ENCODE measurements around the gene SORCS2.
A peak's percentile ranks its signal among the peaks of the same experiment; 100 is the strongest.

The SORCS2 gene

DNA sequence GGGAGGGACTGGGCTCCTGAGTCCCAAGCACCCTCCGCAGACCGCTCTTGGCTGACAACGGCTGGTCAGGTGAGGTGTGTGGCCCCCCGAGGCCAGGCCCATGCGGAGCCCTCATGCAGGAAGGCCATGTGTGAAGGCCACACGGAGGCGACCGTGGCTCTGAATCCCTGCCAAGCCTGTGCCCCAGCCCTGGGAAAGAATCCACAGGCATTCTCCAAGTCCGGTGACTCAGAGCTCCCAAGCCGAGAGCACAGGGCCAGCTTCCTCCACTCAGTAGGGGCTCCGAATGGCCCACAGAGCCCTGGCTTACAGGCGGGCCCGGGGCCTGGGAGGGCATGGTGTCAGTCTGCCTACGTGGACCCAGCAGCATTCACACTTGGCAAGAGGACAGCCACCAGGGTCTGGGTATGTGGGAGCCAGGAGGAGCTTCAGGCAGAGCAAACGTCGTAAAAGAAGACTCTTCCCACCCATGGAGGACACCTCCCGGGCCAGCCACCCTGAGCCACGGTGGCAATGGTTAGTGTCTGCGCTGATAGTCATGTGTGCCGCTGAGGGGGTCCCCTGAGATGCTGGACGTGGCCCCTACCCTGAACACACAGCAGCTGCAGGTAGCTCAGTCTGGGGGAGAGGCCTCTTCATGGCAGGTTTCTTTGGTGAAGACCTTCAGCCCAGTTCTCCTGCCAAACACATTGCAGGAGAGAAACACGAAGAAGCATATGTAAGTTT, 136.7 kb downstream of the SORCS2 start (continued):
- TF ChIP-seq EGR2 (tag by site-specific recombination; IDR thresholded peaks at IDR 0.05; ENCODE audit: low read depth): 0 out of 2 replicates have a peak, but pooled peaks have one; percentile 21
- no peak for TF ChIP-seq GLI2 (tag by site-specific recombination; IDR thresholded peaks at IDR 0.05; ENCODE audit: borderline replicate concordance, low read depth)
- TF ChIP-seq ZNF433 (tag by site-specific recombination; IDR thresholded peaks at IDR 0.05; ENCODE audit: low read depth): no peak
- TF ChIP-seq REPIN1 (tag by site-specific recombination; IDR thresholded peaks at IDR 0.05; ENCODE audit: low read depth): no peak
- no peak for TF ChIP-seq ZNF501 (tag by site-specific recombination; IDR thresholded peaks at IDR 0.05)
- TF ChIP-seq ZNF174 (tag by site-specific recombination; IDR thresholded peaks at IDR 0.05): no peak
- no peak for TF ChIP-seq SP2 (tag by site-specific recombination; IDR thresholded peaks at IDR 0.05)
- no peak for TF ChIP-seq ZBTB1 (tag by site-specific recombination; IDR thresholded peaks at IDR 0.05)

- ChIA-PET CTCF (interaction anchor here (0.7 kb wide), 1 partner anchor 318 kb away, joined by 4 read pairs; no protein-coding TSS in a partner anchor), POLR2A (no interaction called here)
- Histone ChIP-seq H3K4me3 (ENCODE audit: low read depth, low read length) (no peak overlapping the region), H3K36me3 (ENCODE audit: control insufficient read depth in 2 of 2, insufficient read depth in 1 of 2, low read length in 2 of 2) (no peaks in the 10 kb centered on the region), H3K4me1 (ENCODE audit: control insufficient read depth, insufficient read depth, low read length) (no peaks in the 10 kb centered on the region), H3K27ac (ENCODE audit: extremely low read depth, low read depth, low read length) (no peak overlapping the region), H3K9me3 (ENCODE audit: control insufficient read depth, insufficient read depth, low read depth, low read length) (no peaks in the 10 kb centered on the region)
- TF ChIP-seq PRDM1 (tag by site-specific recombination; IDR thresholded peaks at IDR 0.05) (no peak), KLF9 (tag by site-specific recombination; IDR thresholded peaks at IDR 0.05; ENCODE audit: low read depth) (no peak), ZNF138 (tag by site-specific recombination; IDR thresholded peaks at IDR 0.05; ENCODE audit: borderline replicate concordance) (no peak), SP3 (tag by site-specific recombination; IDR thresholded peaks at IDR 0.05) (no peak), ZNF24 (tag by site-specific recombination; IDR thresholded peaks at IDR 0.05) (no peak), ZNF423 (tag by site-specific recombination; IDR thresholded peaks at IDR 0.05) (no peak), ZNF701 (tag by site-specific recombination; IDR thresholded peaks at IDR 0.05) (no peak), SCRT1 (tag by site-specific recombination; IDR thresholded peaks at IDR 0.05; ENCODE audit: borderline replicate concordance) (no peak), PRDM10 (tag by site-specific recombination; IDR thresholded peaks at IDR 0.05) (no peak), ZNF146 (tag by site-specific recombination; IDR thresholded peaks at IDR 0.05) (no peak)
- TF ChIP-seq, protein P1, sequence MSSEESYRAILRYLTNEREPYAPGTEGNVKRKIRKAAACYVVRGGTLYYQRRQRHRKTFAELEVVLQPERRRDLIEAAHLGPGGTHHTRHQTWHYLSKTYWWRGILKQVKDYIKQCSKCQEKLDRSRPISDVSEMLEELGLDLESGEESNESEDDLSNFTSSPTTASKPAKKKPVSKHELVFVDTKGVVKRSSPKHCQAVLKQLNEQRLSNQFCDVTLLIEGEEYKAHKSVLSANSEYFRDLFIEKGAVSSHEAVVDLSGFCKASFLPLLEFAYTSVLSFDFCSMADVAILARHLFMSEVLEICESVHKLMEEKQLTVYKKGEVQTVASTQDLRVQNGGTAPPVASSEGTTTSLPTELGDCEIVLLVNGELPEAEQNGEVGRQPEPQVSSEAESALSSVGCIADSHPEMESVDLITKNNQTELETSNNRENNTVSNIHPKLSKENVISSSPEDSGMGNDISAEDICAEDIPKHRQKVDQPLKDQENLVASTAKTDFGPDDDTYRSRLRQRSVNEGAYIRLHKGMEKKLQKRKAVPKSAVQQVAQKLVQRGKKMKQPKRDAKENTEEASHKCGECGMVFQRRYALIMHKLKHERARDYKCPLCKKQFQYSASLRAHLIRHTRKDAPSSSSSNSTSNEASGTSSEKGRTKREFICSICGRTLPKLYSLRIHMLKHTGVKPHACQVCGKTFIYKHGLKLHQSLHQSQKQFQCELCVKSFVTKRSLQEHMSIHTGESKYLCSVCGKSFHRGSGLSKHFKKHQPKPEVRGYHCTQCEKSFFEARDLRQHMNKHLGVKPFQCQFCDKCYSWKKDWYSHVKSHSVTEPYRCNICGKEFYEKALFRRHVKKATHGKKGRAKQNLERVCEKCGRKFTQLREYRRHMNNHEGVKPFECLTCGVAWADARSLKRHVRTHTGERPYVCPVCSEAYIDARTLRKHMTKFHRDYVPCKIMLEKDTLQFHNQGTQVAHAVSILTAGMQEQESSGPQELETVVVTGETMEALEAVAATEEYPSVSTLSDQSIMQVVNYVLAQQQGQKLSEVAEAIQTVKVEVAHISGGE (tag by site-specific recombination; conservative IDR thresholded peaks at IDR 0.05; ENCODE audit: low read depth): no peak
These were observed 137.8 kb downstream of the SORCS2 start for GRCh38 chr4:7330031-7330596.

Measured in HEK293 (cell line).